Endothelial cell (in vitro differentiated cells): ENCODE measurements around the gene CALR3. TPM values are rescaled to one million over a fixed set of nuclear protein-coding genes. Genes with fewer than 3 reads are reported as not detected.

Experiments
- DNase-seq: peaks from one replicate; pipeline ENCODE4 v3.0.0; 2021; ENCODE audit warnings: low spot score
- H3K27ac Mint-ChIP-seq: one replicate; pipeline ENCODE4 v1.8.0; 2021; ENCODE audit warnings: mixed read lengths, inconsistent platforms; ENCODE audit not compliant: unreplicated experiment
- H3K27me3 Mint-ChIP-seq: one replicate; pipeline ENCODE4 v1.8.0; 2021; ENCODE audit warnings: mild to moderate bottlenecking, moderate library complexity, mixed read lengths, inconsistent platforms; ENCODE audit not compliant: unreplicated experiment
- H3K36me3 Mint-ChIP-seq: one replicate; pipeline ENCODE4 v1.8.0; 2021; ENCODE audit warnings: mild to moderate bottlenecking, low read depth, mixed read lengths, inconsistent platforms; ENCODE audit not compliant: unreplicated experiment
- H3K4me1 Mint-ChIP-seq: one replicate; pipeline ENCODE4 v1.8.0; 2021; ENCODE audit warnings: mild to moderate bottlenecking, mixed read lengths, inconsistent platforms; ENCODE audit not compliant: unreplicated experiment
- H3K4me3 Mint-ChIP-seq: one replicate; pipeline ENCODE4 v1.8.0; 2021; ENCODE audit warnings: mild to moderate bottlenecking, mixed read lengths, inconsistent platforms; ENCODE audit not compliant: unreplicated experiment
- H3K9me3 Mint-ChIP-seq: one replicate; pipeline ENCODE4 v1.8.0; 2021; ENCODE audit warnings: mixed read lengths, inconsistent platforms; ENCODE audit not compliant: unreplicated experiment
- total RNA-seq: library from RNA; stranded (reverse); fragmentation: NEBNext Ultra II Directional; extraction: Animal tissue kit (Norgen Biotek cat#: 25700); gene quantifications from one replicate; pipeline ENCODE4 v1.2.1, GENCODE V29; 2021; ENCODE audit not compliant: unreplicated experiment
- TF ChIP-seq, protein P1 (sequence below): fragments of 200-600 bp; sonication (generic); IDR thresholded peaks from one replicate; pipeline ENCODE4 v1.5.0; 2021; ENCODE audit warnings: antibody characterized with exemption; ENCODE audit not compliant: unreplicated experiment

CALR3 gene
- total RNA-seq, 1 donor from 2014 or later: not detected

DNA sequence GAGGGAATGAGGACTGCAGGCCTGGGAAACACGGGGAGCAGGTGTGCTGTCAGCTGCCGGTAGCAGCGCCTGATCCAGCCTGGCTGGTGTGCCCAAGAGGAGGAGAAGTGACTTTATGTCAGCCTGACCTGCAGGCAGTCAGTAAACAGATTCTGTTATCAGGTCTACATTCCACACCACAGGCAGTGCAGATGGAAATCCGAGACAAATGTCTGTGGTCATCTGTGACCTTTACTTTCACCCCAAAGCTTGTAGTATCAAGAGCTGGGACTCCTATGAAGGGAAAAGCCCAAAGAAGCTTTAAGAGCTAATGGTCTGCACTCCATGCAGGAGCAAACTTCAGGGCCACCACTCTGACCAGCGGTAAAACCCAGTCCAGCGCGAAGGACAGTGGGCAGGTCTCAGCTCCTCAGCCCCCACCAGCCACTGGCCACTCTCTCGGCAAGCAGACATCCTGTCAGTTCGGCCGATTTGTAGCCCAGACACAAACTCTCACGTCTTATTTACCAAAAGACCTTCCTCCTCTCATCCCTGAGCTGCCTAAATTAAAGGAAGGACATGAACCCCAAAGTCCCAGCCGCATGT, 31.9 kb downstream of the CALR3 start:
- TF ChIP-seq, protein P1, sequence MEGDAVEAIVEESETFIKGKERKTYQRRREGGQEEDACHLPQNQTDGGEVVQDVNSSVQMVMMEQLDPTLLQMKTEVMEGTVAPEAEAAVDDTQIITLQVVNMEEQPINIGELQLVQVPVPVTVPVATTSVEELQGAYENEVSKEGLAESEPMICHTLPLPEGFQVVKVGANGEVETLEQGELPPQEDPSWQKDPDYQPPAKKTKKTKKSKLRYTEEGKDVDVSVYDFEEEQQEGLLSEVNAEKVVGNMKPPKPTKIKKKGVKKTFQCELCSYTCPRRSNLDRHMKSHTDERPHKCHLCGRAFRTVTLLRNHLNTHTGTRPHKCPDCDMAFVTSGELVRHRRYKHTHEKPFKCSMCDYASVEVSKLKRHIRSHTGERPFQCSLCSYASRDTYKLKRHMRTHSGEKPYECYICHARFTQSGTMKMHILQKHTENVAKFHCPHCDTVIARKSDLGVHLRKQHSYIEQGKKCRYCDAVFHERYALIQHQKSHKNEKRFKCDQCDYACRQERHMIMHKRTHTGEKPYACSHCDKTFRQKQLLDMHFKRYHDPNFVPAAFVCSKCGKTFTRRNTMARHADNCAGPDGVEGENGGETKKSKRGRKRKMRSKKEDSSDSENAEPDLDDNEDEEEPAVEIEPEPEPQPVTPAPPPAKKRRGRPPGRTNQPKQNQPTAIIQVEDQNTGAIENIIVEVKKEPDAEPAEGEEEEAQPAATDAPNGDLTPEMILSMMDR: no peak
- Mint-ChIP-seq H3K4me3 (no peak overlapping the region), H3K36me3 (peaks cover 9% of the 10 kb centered on the region), H3K4me1 (peaks cover 20% of the 10 kb centered on the region), H3K27me3 (peaks cover 16% of the 10 kb centered on the region), H3K27ac (no peak overlapping the region), H3K9me3 (no peaks in the 10 kb centered on the region)
- DNase-seq: no peak

DNA sequence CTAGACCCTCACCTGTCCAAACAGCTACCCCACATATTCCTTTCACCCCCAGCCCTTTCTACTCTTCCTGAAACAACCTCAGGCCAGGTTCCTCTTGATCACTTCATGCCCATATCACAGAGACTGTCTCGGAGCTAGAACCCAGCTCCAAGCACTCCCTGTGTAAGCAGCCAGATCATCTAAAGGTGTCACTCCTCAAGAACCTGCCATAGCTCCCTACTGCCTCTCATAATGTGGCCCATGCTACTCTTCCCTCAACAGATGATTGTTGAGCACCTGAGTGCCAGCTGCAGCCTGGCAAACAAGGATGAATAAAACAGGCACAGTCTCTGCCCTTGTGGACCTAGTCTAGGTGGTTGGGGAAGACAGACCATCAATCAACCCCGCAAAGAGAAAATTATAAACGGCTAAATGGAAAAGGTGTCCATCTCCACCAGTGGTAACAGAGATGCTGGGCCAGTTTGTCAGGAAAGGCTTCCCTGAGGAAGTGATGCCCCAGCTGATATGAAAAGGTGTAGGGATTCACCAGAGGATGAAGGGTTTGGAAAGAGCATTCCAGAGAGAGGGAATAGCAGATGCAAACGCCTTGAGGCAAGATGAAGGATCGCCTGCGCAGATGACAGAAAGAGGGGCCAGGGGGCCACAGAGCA, 32.5 kb downstream of the CALR3 start:
- peaks cover 21% of the 10 kb centered on the region for H3K4me1 Mint-ChIP-seq
- DNase-seq: no peak
- peaks cover 9% of the 10 kb centered on the region for H3K36me3 Mint-ChIP-seq
- peaks cover 15% of the 10 kb centered on the region for H3K27me3 Mint-ChIP-seq
- peak overlapping the region; percentile 54 for H3K27ac Mint-ChIP-seq
- peak overlapping the region; percentile 52 for H3K4me3 Mint-ChIP-seq
- H3K9me3 Mint-ChIP-seq: no peaks in the 10 kb centered on the region
- TF ChIP-seq, protein P1: no peak

DNA sequence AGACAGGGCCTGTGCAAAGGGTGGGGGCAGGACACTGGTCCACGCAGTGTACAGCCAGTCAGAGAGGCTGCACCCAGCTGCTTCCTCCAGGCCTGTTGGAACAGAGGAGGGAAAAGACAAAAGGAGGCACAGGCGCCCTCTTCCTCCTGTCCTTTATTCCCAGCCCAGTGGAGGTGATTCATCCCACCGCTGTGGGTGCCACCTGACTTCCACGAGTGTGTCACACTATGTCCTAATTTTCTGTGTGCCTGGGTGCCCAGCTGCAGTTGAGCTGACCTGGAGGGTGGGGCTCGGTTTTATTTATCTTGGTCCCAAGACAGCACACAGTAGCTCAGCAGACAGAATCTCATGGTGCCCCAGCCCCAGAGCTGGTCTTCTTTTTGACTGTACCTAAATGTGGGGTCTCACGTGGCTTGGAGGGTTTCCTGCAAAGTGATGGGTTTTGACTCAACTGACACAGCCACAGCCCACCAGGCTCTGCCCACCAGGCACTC, 33.2 kb downstream of the CALR3 start:
- TF ChIP-seq, protein P1: no peak
- H3K9me3 Mint-ChIP-seq: no peaks in the 10 kb centered on the region
- DNase-seq: no peak
- H3K4me3 Mint-ChIP-seq: no peak overlapping the region
- peaks cover 9% of the 10 kb centered on the region for H3K36me3 Mint-ChIP-seq
- peaks cover 15% of the 10 kb centered on the region for H3K27me3 Mint-ChIP-seq
- peaks cover 27% of the 10 kb centered on the region for H3K4me1 Mint-ChIP-seq
- no peak overlapping the region for H3K27ac Mint-ChIP-seq

DNA sequence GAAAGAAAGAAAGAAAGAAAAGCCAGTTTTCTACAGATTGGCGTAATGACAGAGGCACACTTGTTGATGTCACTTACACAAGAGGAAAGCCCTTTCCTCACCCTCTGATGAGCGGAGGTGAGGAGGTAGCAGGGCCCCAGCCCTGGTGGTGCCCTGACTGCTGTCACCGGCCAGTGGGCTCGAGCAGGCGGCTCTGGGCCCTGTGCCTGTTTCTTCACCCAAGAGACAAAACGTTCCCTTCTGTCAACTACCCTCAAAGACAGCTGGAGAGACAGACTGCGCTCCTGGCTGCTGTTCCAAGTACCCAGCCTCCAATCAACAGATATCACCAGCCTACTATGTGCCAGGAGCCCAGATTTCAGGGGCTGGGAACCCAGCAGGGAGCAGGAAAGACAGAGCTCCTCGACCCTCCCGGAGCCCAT, 34.3 kb downstream of the CALR3 start:
- TF ChIP-seq, protein P1: no peak
- no peaks in the 10 kb centered on the region for H3K9me3 Mint-ChIP-seq
- peaks cover 18% of the 10 kb centered on the region for H3K27me3 Mint-ChIP-seq
- H3K4me3 Mint-ChIP-seq: no peak overlapping the region
- H3K36me3 Mint-ChIP-seq: peaks cover 9% of the 10 kb centered on the region
- no peak overlapping the region for H3K27ac Mint-ChIP-seq
- H3K4me1 Mint-ChIP-seq: peaks cover 36% of the 10 kb centered on the region
- DNase-seq: no peak

DNA sequence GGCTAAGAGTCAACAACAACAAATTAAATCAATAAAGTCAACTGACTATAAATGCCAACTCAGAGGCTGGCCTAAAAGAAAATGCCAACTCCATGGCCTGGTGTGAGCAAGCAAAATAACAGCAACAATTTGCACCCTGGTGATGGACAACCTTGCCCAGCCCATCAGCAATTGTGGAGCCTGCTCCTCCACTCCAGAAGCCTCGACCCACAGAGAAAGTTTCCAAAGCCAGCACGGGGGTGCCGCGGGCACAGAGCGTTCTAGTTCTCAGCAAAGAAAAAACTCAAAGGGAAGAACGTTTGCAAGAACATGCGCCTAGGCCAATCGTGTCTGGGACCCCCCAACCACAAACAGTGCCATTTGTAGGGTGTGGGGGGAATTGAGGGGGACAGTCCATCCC, 35.5 kb downstream of the CALR3 start:
- DNase-seq: no peak
- Mint-ChIP-seq H3K36me3 (peaks cover 9% of the 10 kb centered on the region), H3K4me1 (peaks cover 38% of the 10 kb centered on the region), H3K27ac (no peak overlapping the region), H3K4me3 (no peak overlapping the region), H3K27me3 (peaks cover 14% of the 10 kb centered on the region), H3K9me3 (no peaks in the 10 kb centered on the region)
- TF ChIP-seq, protein P1: no peak
